Suprapubic skin (tissue), 4 donors: Measurements from ENCODE around the gene SLAMF1. TPM values are rescaled to one million over a fixed set of nuclear protein-coding genes. Genes with fewer than 3 reads are reported as not detected.
"Not testable (repeated sequence)": the region's sequence is repeated elsewhere in the genome, so short reads cannot be mapped to it uniquely, and the experiment has no call there.

Source experiments
- DNase-seq, 2 donors: peaks; one replicate each; pipeline ENCODE4 v3.0.0-alpha.2; 2019; ENCODE audit warnings: low spot score in 2 of 2
- H3K27ac ChIP-seq: fragments of 200-600 bp; sonication (generic); one replicate; pipeline ENCODE4 v1.5.1; 2019
- H3K27me3 ChIP-seq: fragments of 200-600 bp; sonication (generic); one replicate; pipeline ENCODE4 v1.5.1; 2019
- H3K36me3 ChIP-seq: fragments of 200-600 bp; sonication (generic); one replicate; pipeline ENCODE4 v1.5.1; 2019
- H3K4me1 ChIP-seq: fragments of 200-600 bp; sonication (generic); one replicate; pipeline ENCODE4 v1.5.1; 2019
- H3K4me3 ChIP-seq: fragments of 200-600 bp; sonication (generic); one replicate; pipeline ENCODE4 v1.5.1; 2019; ENCODE audit warnings: mild to moderate bottlenecking
- H3K9me3 ChIP-seq: fragments of 200-600 bp; sonication (generic); one replicate; pipeline ENCODE4 v1.5.1; 2019
- EP300 ChIP-seq: sonication (generic); formaldehyde crosslinking; IDR thresholded peaks from one replicate; pipeline ENCODE4 v1.6.1; 2017; ENCODE audit warnings: antibody characterized with exemption
- POLR2A ChIP-seq, 2 donors: fragments of 450-650 bp; IDR thresholded peaks; one replicate each; pipeline ENCODE4 v1.6.1; 2017; ENCODE audit warnings: antibody characterized with exemption in 2 of 2, mild to moderate bottlenecking in 2 of 2, moderate library complexity in 2 of 2
- POLR2AphosphoS5 ChIP-seq, 3 donors: sonication (generic); formaldehyde crosslinking; IDR thresholded peaks; one replicate each; pipeline ENCODE4 v1.6.1; 2017; ENCODE audit warnings: antibody characterized with exemption in 3 of 3
- WGBS: methylation state at CpG from one replicate; pipeline ENCODE4 v1.1.5; 2018; 5-methylcytosine and 5-hydroxymethylcytosine counted together
- total RNA-seq, 4 donors: library from RNA; depleted of rRNA; stranded (reverse); fragments of >200 nt; gene quantifications; one replicate each; pipeline ENCODE4 v1.1.0, GENCODE V29; 2016
- TF ChIP-seq, protein P1 (sequence below), 2 donors: fragments of 200-600 bp in 1 of 2; fragments of 450-650 bp in 1 of 2; sonication (generic) in 1 of 2; IDR thresholded peaks; one replicate each; pipeline ENCODE4 v1.5.1; 2016 to 2019; ENCODE audit warnings: antibody characterized with exemption in 2 of 2, mild to moderate bottlenecking in 1 of 2, moderate library complexity in 1 of 2

The SLAMF1 gene
- total RNA-seq, 4 donors from 2014 or later, result not detected

- H3K36me3 ChIP-seq, result no peaks in the 10 kb centered on the region
- H3K9me3 ChIP-seq, result no peaks in the 10 kb centered on the region
- H3K27me3 ChIP-seq, result no peaks in the 10 kb centered on the region
- no peak overlapping the region for H3K4me3 ChIP-seq
- peaks cover 2% of the 10 kb centered on the region for H3K4me1 ChIP-seq
- TF ChIP-seq POLR2A (IDR thresholded peaks at IDR 0.05) (no peak), POLR2AphosphoS5 (IDR thresholded peaks at IDR 0.05) (no peak), EP300 (no peak)
- TF ChIP-seq, protein P1, sequence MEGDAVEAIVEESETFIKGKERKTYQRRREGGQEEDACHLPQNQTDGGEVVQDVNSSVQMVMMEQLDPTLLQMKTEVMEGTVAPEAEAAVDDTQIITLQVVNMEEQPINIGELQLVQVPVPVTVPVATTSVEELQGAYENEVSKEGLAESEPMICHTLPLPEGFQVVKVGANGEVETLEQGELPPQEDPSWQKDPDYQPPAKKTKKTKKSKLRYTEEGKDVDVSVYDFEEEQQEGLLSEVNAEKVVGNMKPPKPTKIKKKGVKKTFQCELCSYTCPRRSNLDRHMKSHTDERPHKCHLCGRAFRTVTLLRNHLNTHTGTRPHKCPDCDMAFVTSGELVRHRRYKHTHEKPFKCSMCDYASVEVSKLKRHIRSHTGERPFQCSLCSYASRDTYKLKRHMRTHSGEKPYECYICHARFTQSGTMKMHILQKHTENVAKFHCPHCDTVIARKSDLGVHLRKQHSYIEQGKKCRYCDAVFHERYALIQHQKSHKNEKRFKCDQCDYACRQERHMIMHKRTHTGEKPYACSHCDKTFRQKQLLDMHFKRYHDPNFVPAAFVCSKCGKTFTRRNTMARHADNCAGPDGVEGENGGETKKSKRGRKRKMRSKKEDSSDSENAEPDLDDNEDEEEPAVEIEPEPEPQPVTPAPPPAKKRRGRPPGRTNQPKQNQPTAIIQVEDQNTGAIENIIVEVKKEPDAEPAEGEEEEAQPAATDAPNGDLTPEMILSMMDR (IDR thresholded peaks at IDR 0.05), result no peak
- WGBS, result 59% methylated on average over 4 of the region's 4 CpGs
- no peak for DNase-seq
- H3K27ac ChIP-seq, result no peak overlapping the region
Measured at GRCh38 chr1:160565564-160565963, 81.3 kb downstream of the SLAMF1 start.

DNA sequence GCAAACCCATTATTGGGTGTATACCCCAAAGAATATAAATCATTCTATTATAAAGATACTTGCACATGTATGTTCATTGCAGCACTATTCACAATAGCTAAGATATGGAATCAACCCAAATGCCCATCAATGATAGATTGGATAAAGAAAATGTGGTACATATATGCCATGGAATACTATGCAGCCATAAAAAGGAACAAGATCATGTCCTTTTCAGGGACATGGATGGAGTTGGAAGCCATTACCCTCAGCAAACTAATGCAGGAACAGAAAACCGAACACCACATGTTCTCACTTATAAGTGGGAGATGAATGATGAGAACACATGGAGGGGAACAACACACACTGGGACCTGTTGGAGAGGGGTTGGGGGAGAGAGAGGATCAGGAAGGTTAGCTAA is 83.6 kb downstream of the SLAMF1 start:
- H3K4me1 ChIP-seq, DNase-seq, H3K9me3 ChIP-seq, H3K4me3 ChIP-seq, H3K36me3 ChIP-seq, H3K27me3 ChIP-seq, H3K27ac ChIP-seq: not testable (repeated sequence)
- WGBS, result 70% methylated on average over 1 of the region's 1 CpG

- not testable (repeated sequence) for H3K27ac ChIP-seq, H3K27me3 ChIP-seq, DNase-seq, H3K4me3 ChIP-seq, H3K4me1 ChIP-seq, H3K36me3 ChIP-seq, H3K9me3 ChIP-seq
- 61% methylated on average over 2 of the region's 2 CpGs for whole genome bisulfite sequencing
Measured at GRCh38 chr1:160562745-160563144, 84.1 kb downstream of the SLAMF1 start.

GRCh38 chr1:160560806-160561205 is 86.0 kb downstream of the SLAMF1 start:
- Histone ChIP-seq H3K27me3 (no peaks in the 10 kb centered on the region), H3K4me3 (no peak overlapping the region), H3K9me3 (no peaks in the 10 kb centered on the region), H3K4me1 (peaks cover 2% of the 10 kb centered on the region), H3K36me3 (no peaks in the 10 kb centered on the region), H3K27ac (no peak overlapping the region)
- no peak for DNase-seq
- no peak for TF ChIP-seq POLR2A (IDR thresholded peaks at IDR 0.05)
- no peak for TF ChIP-seq POLR2AphosphoS5 (IDR thresholded peaks at IDR 0.05)
- TF ChIP-seq EP300, result no peak
- TF ChIP-seq, protein P1 (IDR thresholded peaks at IDR 0.05), result no peak

- Histone ChIP-seq H3K9me3 (no peaks in the 10 kb centered on the region), H3K36me3 (no peaks in the 10 kb centered on the region), H3K4me1 (no peaks in the 10 kb centered on the region), H3K27me3 (no peaks in the 10 kb centered on the region), H3K4me3 (no peak overlapping the region), H3K27ac (no peak overlapping the region)
- no peak for DNase-seq
- 72% methylated on average over 4 of the region's 4 CpGs for WGBS
- TF ChIP-seq POLR2A (IDR thresholded peaks at IDR 0.05), result no peak
- no peak for TF ChIP-seq EP300
- TF ChIP-seq, protein P1 (IDR thresholded peaks at IDR 0.05), result no peak
- no peak for TF ChIP-seq POLR2AphosphoS5 (IDR thresholded peaks at IDR 0.05)
Measured at GRCh38 chr1:160560045-160560705, 86.7 kb downstream of the SLAMF1 start.

DNA sequence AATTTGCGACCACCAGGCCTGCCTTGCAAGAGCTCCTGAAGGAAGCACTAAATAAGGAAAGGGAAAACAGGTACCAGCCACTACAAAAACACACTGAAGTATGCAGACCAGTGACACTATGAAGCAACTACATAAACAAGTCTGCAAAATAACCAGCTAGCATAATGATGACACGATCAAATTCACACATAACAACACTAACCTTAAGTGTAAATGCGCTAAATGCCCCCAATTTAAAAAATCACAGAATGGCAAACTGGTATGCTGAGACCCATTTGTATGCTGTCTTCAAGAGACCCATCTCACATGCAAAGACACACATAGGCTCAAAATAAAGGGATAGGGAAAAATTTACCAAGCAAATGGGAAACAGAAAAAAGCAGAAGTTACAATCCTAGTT is 87.4 kb downstream of the SLAMF1 start:
- H3K27ac ChIP-seq, H3K9me3 ChIP-seq, DNase-seq, H3K36me3 ChIP-seq, H3K4me1 ChIP-seq, H3K27me3 ChIP-seq, H3K4me3 ChIP-seq: not testable (repeated sequence)
- 85% methylated on average over 3 of the region's 3 CpGs for WGBS
